GM23338 (cell line): ENCODE data around the gene COBLL1. TPM values are rescaled to one million over a fixed set of nuclear protein-coding genes. Genes with fewer than 3 reads are reported as not detected.

ENCODE experiments used
- ATAC-seq: fragments of 200-7000 bp; cut with Tn5 transposase; 3 replicates; pipeline ENCODE4 v1.9.1; 2020
- DNase-seq: peaks from one replicate; pipeline ENCODE4 v3.0.0-alpha.2; 2015; ENCODE audit warnings: low spot score
- H2AFZ ChIP-seq: fragments of 200-600 bp; sonication (generic); 2 replicates; pipeline ENCODE4 v1.8.0; 2016; ENCODE audit warnings: antibody characterized with exemption, mild to moderate bottlenecking, moderate library complexity
- H3F3A ChIP-seq: fragments of 200-600 bp; sonication (generic); replicated peaks from 2 replicates; pipeline ENCODE4 v1.8.0; 2017; ENCODE audit warnings: antibody characterized with exemption, mixed run types, low read depth
- H3K27ac ChIP-seq: fragments of 200-600 bp; sonication (generic); 2 replicates; pipeline ENCODE4 v1.6.1; 2016; ENCODE audit warnings: low read depth
- H3K27me3 ChIP-seq: fragments of 200-600 bp; sonication (generic); 2 replicates; pipeline ENCODE4 v1.8.0; 2016; ENCODE audit warnings: mild to moderate bottlenecking, mixed run types, moderate library complexity; ENCODE audit not compliant: insufficient read depth
- H3K36me3 ChIP-seq: fragments of 200-600 bp; sonication (generic); 2 replicates; pipeline ENCODE4 v1.8.0; 2016; ENCODE audit warnings: mild to moderate bottlenecking; ENCODE audit not compliant: insufficient read depth
- H3K4me1 ChIP-seq: fragments of 200-600 bp; sonication (generic); 2 replicates; pipeline ENCODE4 v1.8.0; 2016; ENCODE audit warnings: mild to moderate bottlenecking, moderate library complexity; ENCODE audit not compliant: insufficient read depth
- H3K4me2 ChIP-seq: fragments of 200-600 bp; sonication (generic); 2 replicates; pipeline ENCODE4 v1.7.1; 2017; ENCODE audit warnings: mixed run types
- H3K4me3 ChIP-seq: fragments of 200-600 bp; sonication (generic); 2 replicates; pipeline ENCODE4 v1.6.1; 2016; ENCODE audit warnings: mixed run types
- H3K79me2 ChIP-seq: fragments of 200-600 bp; sonication (generic); replicated peaks from 2 replicates; pipeline ENCODE4 v1.8.0; 2017; ENCODE audit warnings: mild to moderate bottlenecking; ENCODE audit not compliant: insufficient read depth
- H3K9me2 ChIP-seq: fragments of 200-600 bp; sonication (generic); 2 replicates; pipeline ENCODE4 v1.8.0; 2017; ENCODE audit not compliant: insufficient read depth
- H4K20me1 ChIP-seq: fragments of 200-600 bp; sonication (generic); replicated peaks from 2 replicates; pipeline ENCODE4 v1.8.0; 2017; ENCODE audit warnings: mild to moderate bottlenecking; ENCODE audit not compliant: insufficient read depth
- H3K27ac Mint-ChIP-seq: 2 replicates; pipeline ENCODE4 v1.8.0; 2020; ENCODE audit warnings: inconsistent platforms, mild to moderate bottlenecking, moderate library complexity, mixed read lengths
- H3K27me3 Mint-ChIP-seq: 3 replicates; pipeline ENCODE4 v1.8.0; 2022; ENCODE audit warnings: low read depth, mild to moderate bottlenecking, moderate library complexity, mixed read lengths, inconsistent platforms; ENCODE audit not compliant: insufficient read depth, poor library complexity
- H3K36me3 Mint-ChIP-seq: 3 replicates; pipeline ENCODE4 v1.8.0; 2021; ENCODE audit warnings: low read depth, mild to moderate bottlenecking, inconsistent platforms, moderate library complexity, mixed read lengths
- H3K4me1 Mint-ChIP-seq: 3 replicates; pipeline ENCODE4 v1.8.0; 2020; ENCODE audit warnings: mild to moderate bottlenecking, inconsistent platforms, mixed read lengths
- H3K4me3 Mint-ChIP-seq: 3 replicates; pipeline ENCODE4 v1.8.0; 2021; ENCODE audit warnings: moderate library complexity, mild to moderate bottlenecking, inconsistent platforms, mixed read lengths
- H3K9me3 Mint-ChIP-seq: 3 replicates; pipeline ENCODE4 v1.8.0; 2020; ENCODE audit warnings: moderate library complexity, mild to moderate bottlenecking, inconsistent platforms, mixed read lengths
- CREB1 ChIP-seq: fragments of 250-450 bp; sonication (Bioruptor Pico); IDR thresholded peaks from 2 replicates; pipeline ENCODE4 v1.5.0; 2020; ENCODE audit warnings: low read depth, mild to moderate bottlenecking, moderate library complexity
- CTCF ChIP-seq, 2 experiments: fragments of 200-600 bp in 1 of 2; sonication (generic) in 1 of 2; conservative IDR thresholded peaks; 2 replicates each; pipeline versions ENCODE4 v1.5.1 to v1.6.1; 2016 to 2017; ENCODE audit warnings: antibody characterized with exemption in 2 of 2, low read depth in 2 of 2, mild to moderate bottlenecking in 2 of 2, moderate library complexity in 1 of 2
- ETS1 ChIP-seq: IDR thresholded peaks from 2 replicates; pipeline ENCODE4 v1.6.1; 2016; ENCODE audit warnings: antibody characterized with exemption
- EZH2 ChIP-seq: fragments of 200-600 bp; sonication (generic); IDR thresholded peaks from one replicate; pipeline ENCODE4 v1.8.0; 2017; ENCODE audit warnings: antibody characterized with exemption, mild to moderate bottlenecking, low read depth; ENCODE audit not compliant: unreplicated experiment
- JUNB ChIP-seq: IDR thresholded peaks from one replicate; pipeline ENCODE4 v1.6.1; 2016; ENCODE audit warnings: antibody characterized with exemption; ENCODE audit not compliant: unreplicated experiment
- NANOG ChIP-seq: IDR thresholded peaks from 2 replicates; pipeline ENCODE4 v1.6.1; 2016; ENCODE audit warnings: antibody characterized with exemption, borderline replicate concordance
- POLR2AphosphoS5 ChIP-seq: IDR thresholded peaks from 2 replicates; pipeline ENCODE4 v1.6.1; 2016; ENCODE audit warnings: antibody characterized with exemption, low read depth
- REST ChIP-seq: IDR thresholded peaks from one replicate; pipeline ENCODE4 v1.6.1; 2018; ENCODE audit warnings: antibody characterized with exemption; ENCODE audit not compliant: unreplicated experiment
- STAT1 ChIP-seq: IDR thresholded peaks from one replicate; pipeline ENCODE4 v1.6.1; 2016; ENCODE audit warnings: antibody characterized with exemption; ENCODE audit not compliant: unreplicated experiment
- ZNF114 ChIP-seq: fragments of 250-450 bp; sonication (Bioruptor Pico); IDR thresholded peaks from 2 replicates; pipeline ENCODE4 v1.5.0; 2020; ENCODE audit warnings: mild to moderate bottlenecking, moderate library complexity
- polyA plus RNA-seq: library from polyadenylated mRNA; unstranded; fragments of >200 nt; fragmentation: Nextera tagmentation; extraction: Ambion mirVana; gene quantifications from 2 replicates; pipeline ENCODE4 v1.2.1, GENCODE V29; 2016
- total RNA-seq: library from RNA; depleted of rRNA; stranded (reverse); fragments of >200 nt; shearing (Covaris generic); gene quantifications from 2 replicates; pipeline ENCODE4 v1.2.3, GENCODE V29; 2014

The COBLL1 gene
- total and polyA plus RNA-seq, 2 experiments from 2014 or later = 2.9 to 7.4 TPM

GRCh38 chr2:164890544-164890943 lies 48.9 kb upstream of the COBLL1 start:
- no peak overlapping the region for H3K4me3 ChIP-seq
- H3F3A ChIP-seq = no peaks in the 10 kb centered on the region
- no peaks in the 10 kb centered on the region; the same call in none of the 2 replicates for H3K9me2 ChIP-seq
- no peak overlapping the region for H3K4me3 Mint-ChIP-seq
- ATAC-seq (no peak), DNase-seq (no peak)
- no peak overlapping the region for H3K4me2 ChIP-seq
- no peak for TF ChIP-seq STAT1
- no peaks in the 10 kb centered on the region for H3K9me3 Mint-ChIP-seq
- no peaks in the 10 kb centered on the region for H3K27me3 Mint-ChIP-seq
- H3K27ac ChIP-seq = no peak overlapping the region
- no peaks in the 10 kb centered on the region for H3K4me1 Mint-ChIP-seq
- no peaks in the 10 kb centered on the region for H3K79me2 ChIP-seq
- H3K36me3 Mint-ChIP-seq = no peaks in the 10 kb centered on the region
- no peak overlapping the region for H3K27ac Mint-ChIP-seq
- peak overlapping the region; percentile 83 for H2AFZ ChIP-seq
- no peaks in the 10 kb centered on the region for H4K20me1 ChIP-seq
- H3K27me3 ChIP-seq = no peaks in the 10 kb centered on the region
- no peaks in the 10 kb centered on the region for H3K36me3 ChIP-seq
- no peaks in the 10 kb centered on the region for H3K4me1 ChIP-seq

- ATAC-seq (no peak), DNase-seq (no peak)
- Histone ChIP-seq H2AFZ (0 out of 2 replicates have a peak overlapping the region, but pooled peaks have one; percentile 52), H3K4me1 (no peaks in the 10 kb centered on the region), H3K36me3 (no peaks in the 10 kb centered on the region), H3F3A (no peaks in the 10 kb centered on the region), H3K4me3 (no peak overlapping the region), H3K9me2 (no peaks in the 10 kb centered on the region; the same call in none of the 2 replicates), H3K27me3 (no peaks in the 10 kb centered on the region), H3K4me2 (no peak overlapping the region), H3K27ac (no peak overlapping the region), H4K20me1 (no peaks in the 10 kb centered on the region), H3K79me2 (no peaks in the 10 kb centered on the region)
- Mint-ChIP-seq H3K4me1 (no peaks in the 10 kb centered on the region), H3K4me3 (no peak overlapping the region), H3K36me3 (no peaks in the 10 kb centered on the region), H3K27ac (no peak overlapping the region), H3K9me3 (no peaks in the 10 kb centered on the region), H3K27me3 (no peaks in the 10 kb centered on the region)
- no peak for TF ChIP-seq REST
- TF ChIP-seq ETS1 = no peak
- no peak for TF ChIP-seq CTCF (conservative IDR thresholded peaks at IDR 0.05; ENCODE audit: low read depth in 2 of 2)
- no peak for TF ChIP-seq ZNF114 (CRISPR knock-in tag)
- no peak for TF ChIP-seq EZH2
- TF ChIP-seq STAT1 = no peak
- no peak for TF ChIP-seq JUNB
- no peak for TF ChIP-seq CREB1 (CRISPR knock-in tag)
- TF ChIP-seq NANOG = no peak
- no peak for TF ChIP-seq POLR2AphosphoS5
Measured at GRCh38 chr2:164888592-164888991, 47.0 kb upstream of the COBLL1 start.
